H9 (cell line): ENCODE measurements around the gene ABCG4. TPM values are rescaled to one million over a fixed set of nuclear protein-coding genes. Genes with fewer than 3 reads are reported as not detected.
A peak's percentile ranks its signal among the peaks of the same experiment; 100 is the strongest.

Experiments
- DNase-seq: peaks from one replicate; pipeline ENCODE4 v3.0.0-alpha.2; 2017
- H2AFZ ChIP-seq: one replicate; pipeline ENCODE4 v1.6.1; 2013; ENCODE audit warnings: mild to moderate bottlenecking, low read length, control low read depth, moderate library complexity
- H2AK5ac ChIP-seq: 2 replicates; pipeline ENCODE4 v1.6.1; 2013; ENCODE audit warnings: low read length, control low read depth, mixed read lengths; ENCODE audit not compliant: insufficient read length
- H2BK120ac ChIP-seq: one replicate; pipeline ENCODE4 v1.6.1; 2013; ENCODE audit warnings: low read depth, mild to moderate bottlenecking, low read length, control low read depth, inconsistent platforms; ENCODE audit not compliant: poor library complexity, severe bottlenecking
- H2BK12ac ChIP-seq: 2 replicates; pipeline ENCODE4 v1.6.1; 2013; ENCODE audit warnings: low read length, control low read depth, mixed read lengths, low read depth; ENCODE audit not compliant: insufficient read length
- H2BK15ac ChIP-seq: 2 replicates; pipeline ENCODE4 v1.6.1; 2013; ENCODE audit warnings: low read depth, low read length, control low read depth
- H2BK20ac ChIP-seq: one replicate; pipeline ENCODE4 v1.6.1; 2013; ENCODE audit warnings: low read depth, mild to moderate bottlenecking, low read length, control low read depth, inconsistent platforms; ENCODE audit not compliant: poor library complexity, severe bottlenecking
- H2BK5ac ChIP-seq: 2 replicates; pipeline ENCODE4 v1.6.1; 2013; ENCODE audit warnings: low read length, control low read depth, mixed read lengths; ENCODE audit not compliant: insufficient read length
- H3K14ac ChIP-seq: 2 replicates; pipeline ENCODE4 v1.6.1; 2013; ENCODE audit warnings: low read length, control low read depth; ENCODE audit not compliant: insufficient read depth
- H3K18ac ChIP-seq: 2 replicates; pipeline ENCODE4 v1.6.1; 2013; ENCODE audit warnings: low read depth, mild to moderate bottlenecking, mixed read lengths, low read length, control low read depth; ENCODE audit not compliant: insufficient read length
- H3K23ac ChIP-seq: 2 replicates; pipeline ENCODE4 v1.6.1; 2013; ENCODE audit warnings: low read length, control low read depth, mixed read lengths, low read depth; ENCODE audit not compliant: insufficient read length
- H3K23me2 ChIP-seq: 2 replicates; pipeline ENCODE4 v1.6.1; 2013; ENCODE audit warnings: low read depth, mild to moderate bottlenecking, mixed read lengths, low read length, control low read depth; ENCODE audit not compliant: insufficient read length, poor library complexity, severe bottlenecking
- H3K27ac ChIP-seq: 2 replicates; pipeline ENCODE4 v1.5.1; 2013; ENCODE audit warnings: low read length, control low read depth, mixed read lengths, low read depth; ENCODE audit not compliant: insufficient read length
- H3K27me3 ChIP-seq: 2 replicates; pipeline ENCODE4 v1.6.1; 2013; ENCODE audit warnings: low read length, control low read depth, inconsistent platforms; ENCODE audit not compliant: insufficient read depth
- H3K4ac ChIP-seq: 2 replicates; pipeline ENCODE4 v1.6.1; 2013; ENCODE audit warnings: low read depth, mild to moderate bottlenecking, control low read depth, inconsistent platforms, low read length, moderate library complexity
- H3K4me1 ChIP-seq: 2 replicates; pipeline ENCODE4 v1.6.1; 2013; ENCODE audit warnings: low read length, control low read depth, inconsistent platforms; ENCODE audit not compliant: insufficient read depth
- H3K4me2 ChIP-seq: 2 replicates; pipeline ENCODE4 v1.6.1; 2013; ENCODE audit warnings: low read length, control low read depth, mixed read lengths; ENCODE audit not compliant: insufficient read length, insufficient read depth
- H3K56ac ChIP-seq: 2 replicates; pipeline ENCODE4 v1.6.1; 2013; ENCODE audit warnings: low read depth, mild to moderate bottlenecking, mixed read lengths, low read length, control low read depth; ENCODE audit not compliant: insufficient read length
- H3K79me1 ChIP-seq: 2 replicates; pipeline ENCODE4 v1.6.1; 2013; ENCODE audit warnings: low read depth, mild to moderate bottlenecking, moderate library complexity, low read length, control low read depth, inconsistent platforms; ENCODE audit not compliant: insufficient read depth, poor library complexity, severe bottlenecking
- H3K79me2 ChIP-seq: 2 replicates; pipeline ENCODE4 v1.6.1; 2013; ENCODE audit warnings: low read length, control low read depth, inconsistent platforms; ENCODE audit not compliant: insufficient read depth
- H3K9ac ChIP-seq: 2 replicates; pipeline ENCODE4 v1.6.1; 2013; ENCODE audit warnings: low read length, control low read depth, mixed read lengths; ENCODE audit not compliant: insufficient read length; ENCODE audit errors: extremely low read depth
- H3K9me3 ChIP-seq: one replicate; pipeline ENCODE4 v1.6.1; 2013; ENCODE audit warnings: low read depth, low read length, inconsistent platforms; ENCODE audit not compliant: control insufficient read depth
- H3T11ph ChIP-seq: one replicate; pipeline ENCODE4 v1.6.1; 2013; ENCODE audit warnings: mild to moderate bottlenecking, low read length, control low read depth, inconsistent platforms
- H4K20me1 ChIP-seq: one replicate; pipeline ENCODE4 v1.6.1; 2013; ENCODE audit not compliant: control insufficient read depth, insufficient read length, insufficient read depth
- H4K5ac ChIP-seq: 2 replicates; pipeline ENCODE4 v1.6.1; 2013; ENCODE audit warnings: low read depth, mild to moderate bottlenecking, mixed read lengths, low read length, control low read depth; ENCODE audit not compliant: insufficient read length
- H4K8ac ChIP-seq: replicated peaks from 2 replicates; pipeline ENCODE4 v1.6.1; 2013; ENCODE audit warnings: low read length, control low read depth, mixed read lengths, low read depth; ENCODE audit not compliant: insufficient read length
- H4K91ac ChIP-seq: 2 replicates; pipeline ENCODE4 v1.6.1; 2013; ENCODE audit warnings: low read depth, mild to moderate bottlenecking, moderate library complexity, mixed read lengths, low read length, control low read depth; ENCODE audit not compliant: insufficient read length
- H3K27ac Mint-ChIP-seq, 3 experiments: 2 replicates in 2 of 3; 3 replicates in 1 of 3; pipeline ENCODE4 v1.8.0; 2020 to 2021; ENCODE audit warnings: mixed read lengths in 3 of 3, mild to moderate bottlenecking in 1 of 3, moderate library complexity in 1 of 3
- H3K27me3 Mint-ChIP-seq: 2 replicates; pipeline ENCODE4 v1.8.0; 2021; ENCODE audit warnings: low read depth, mild to moderate bottlenecking, moderate library complexity, mixed read lengths
- H3K36me3 Mint-ChIP-seq, 3 experiments: 2 replicates in 2 of 3; 3 replicates in 1 of 3; pipeline ENCODE4 v1.8.0; 2020 to 2021; ENCODE audit warnings: low read depth in 3 of 3, mixed read lengths in 3 of 3; ENCODE audit not compliant: insufficient read depth in 1 of 3
- H3K4me1 Mint-ChIP-seq, 2 experiments: 2 replicates each; pipeline ENCODE4 v1.8.0; 2020; ENCODE audit warnings: mixed read lengths in 2 of 2
- H3K4me3 Mint-ChIP-seq, 2 experiments: 2 replicates in 1 of 2; 3 replicates in 1 of 2; pipeline ENCODE4 v1.8.0; 2020 to 2021; ENCODE audit warnings: mild to moderate bottlenecking in 2 of 2, mixed read lengths in 2 of 2, moderate library complexity in 1 of 2
- H3K9me3 Mint-ChIP-seq, 2 experiments: 2 replicates in 1 of 2; 3 replicates in 1 of 2; pipeline ENCODE4 v1.8.0; 2020; ENCODE audit warnings: mild to moderate bottlenecking in 2 of 2, mixed read lengths in 2 of 2, moderate library complexity in 1 of 2
- WGBS: extraction: QIAGEN DNeasy Blood & Tissue Kit; methylation state at CpG from one replicate; pipeline ENCODE4 v1.1.7; 2013; ENCODE audit warnings: missing lambda C conversion rate, low lambda C conversion rate, mixed read lengths; ENCODE audit not compliant: insufficient read length; ENCODE audit errors: extremely low coverage; 5-methylcytosine and 5-hydroxymethylcytosine counted together
- total RNA-seq: library from RNA; stranded (reverse); gene quantifications from 2 replicates; pipeline ENCODE4 v1.2.1, GENCODE V29; 2021
- TF ChIP-seq, protein P1 (sequence below): fragments of 200-600 bp; sonication (generic); conservative IDR thresholded peaks from 3 replicates; pipeline ENCODE4 v1.8.0; 2021; ENCODE audit warnings: antibody characterized with exemption, mild to moderate bottlenecking

The ABCG4 gene
- total RNA-seq, 1 experiment from 2014 or later: 1.2 TPM

GRCh38 chr11:119121811-119122124 is 27.1 kb upstream of the ABCG4 start:
- Histone ChIP-seq H3K23me2 (peaks cover 9% of the 10 kb centered on the region), H3K4me1 (peaks cover 4% of the 10 kb centered on the region; the same call in 1 of the 2 replicates), H3T11ph (no peak overlapping the region), H3K56ac (no peak overlapping the region), H2BK5ac (no peak overlapping the region), H3K4me2 (peak overlapping the region; percentile 74), H3K79me1 (peaks cover 6% of the 10 kb centered on the region), H3K18ac (no peak overlapping the region), H3K27ac (no peak overlapping the region), H3K79me2 (peaks cover 8% of the 10 kb centered on the region), H2AFZ (no peak overlapping the region), H3K14ac (no peak overlapping the region; the same call in 1 of the 2 replicates), H3K9ac (peak overlapping the region; percentile 71), H2BK20ac (no peak overlapping the region), H2BK15ac (no peak overlapping the region), H2AK5ac (no peak overlapping the region), H2BK12ac (no peak overlapping the region), H4K20me1 (no peaks in the 10 kb centered on the region), H4K8ac (no peak overlapping the region), H3K23ac (no peak overlapping the region), H4K91ac (no peak overlapping the region), H2BK120ac (no peak overlapping the region), H4K5ac (no peak overlapping the region), H3K4ac (no peak overlapping the region), H3K9me3 (no peaks in the 10 kb centered on the region), H3K27me3 (no peaks in the 10 kb centered on the region)
- peaks cover 0 to 18% (median 17%) of the 10 kb centered on the region in 3 experiments; a peak in 6 of 7 replicates for H3K36me3 Mint-ChIP-seq
- H3K4me3 Mint-ChIP-seq: peak overlapping the region; percentile 93 to 94
- TF ChIP-seq, protein P1, sequence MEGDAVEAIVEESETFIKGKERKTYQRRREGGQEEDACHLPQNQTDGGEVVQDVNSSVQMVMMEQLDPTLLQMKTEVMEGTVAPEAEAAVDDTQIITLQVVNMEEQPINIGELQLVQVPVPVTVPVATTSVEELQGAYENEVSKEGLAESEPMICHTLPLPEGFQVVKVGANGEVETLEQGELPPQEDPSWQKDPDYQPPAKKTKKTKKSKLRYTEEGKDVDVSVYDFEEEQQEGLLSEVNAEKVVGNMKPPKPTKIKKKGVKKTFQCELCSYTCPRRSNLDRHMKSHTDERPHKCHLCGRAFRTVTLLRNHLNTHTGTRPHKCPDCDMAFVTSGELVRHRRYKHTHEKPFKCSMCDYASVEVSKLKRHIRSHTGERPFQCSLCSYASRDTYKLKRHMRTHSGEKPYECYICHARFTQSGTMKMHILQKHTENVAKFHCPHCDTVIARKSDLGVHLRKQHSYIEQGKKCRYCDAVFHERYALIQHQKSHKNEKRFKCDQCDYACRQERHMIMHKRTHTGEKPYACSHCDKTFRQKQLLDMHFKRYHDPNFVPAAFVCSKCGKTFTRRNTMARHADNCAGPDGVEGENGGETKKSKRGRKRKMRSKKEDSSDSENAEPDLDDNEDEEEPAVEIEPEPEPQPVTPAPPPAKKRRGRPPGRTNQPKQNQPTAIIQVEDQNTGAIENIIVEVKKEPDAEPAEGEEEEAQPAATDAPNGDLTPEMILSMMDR: no peak
- WGBS: no CpG with 5 or more reads among the region's 20 CpGs
- no peak for DNase-seq
- H3K9me3 Mint-ChIP-seq: no peaks in the 10 kb centered on the region; a peak in 1 of 5 replicates
- peak overlapping the region; percentile 0 to 62 (median 52); a peak in 6 of 7 replicates for H3K27ac Mint-ChIP-seq
- H3K4me1 Mint-ChIP-seq: peaks cover 18 to 20% of the 10 kb centered on the region in 2 experiments
- H3K27me3 Mint-ChIP-seq: no peaks in the 10 kb centered on the region; the same call in 1 of the 2 replicates
